ENCODE data around the gene TYSND1.
"Not testable (repeated sequence)": the region's sequence is repeated elsewhere in the genome, so short reads cannot be mapped to it uniquely, and the experiment has no call there.

The TYSND1 gene

DNA sequence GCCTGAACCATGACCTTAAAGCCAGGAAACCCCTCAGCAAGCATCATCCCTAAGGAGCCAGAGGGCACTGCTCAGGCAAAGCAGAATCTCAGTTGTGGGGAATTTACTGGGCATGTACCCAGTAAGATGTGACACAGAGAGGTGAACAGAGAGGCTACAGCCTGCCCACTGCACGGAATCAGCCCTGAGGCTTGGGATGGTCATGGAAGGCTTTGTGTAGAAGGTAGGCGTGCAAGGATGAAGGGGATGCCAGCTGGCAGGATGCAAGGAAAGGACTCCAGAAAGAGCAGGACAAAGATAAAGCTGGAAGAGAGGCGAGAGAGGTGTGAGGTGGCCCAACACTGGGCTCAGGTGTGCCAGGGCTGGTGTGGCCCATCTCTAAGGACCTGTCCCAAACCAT is 11.5 kb downstream of the TYSND1 start:
- DNase-seq (ENCODE audit: low read depth in 2 of 2), result no peak

DNA sequence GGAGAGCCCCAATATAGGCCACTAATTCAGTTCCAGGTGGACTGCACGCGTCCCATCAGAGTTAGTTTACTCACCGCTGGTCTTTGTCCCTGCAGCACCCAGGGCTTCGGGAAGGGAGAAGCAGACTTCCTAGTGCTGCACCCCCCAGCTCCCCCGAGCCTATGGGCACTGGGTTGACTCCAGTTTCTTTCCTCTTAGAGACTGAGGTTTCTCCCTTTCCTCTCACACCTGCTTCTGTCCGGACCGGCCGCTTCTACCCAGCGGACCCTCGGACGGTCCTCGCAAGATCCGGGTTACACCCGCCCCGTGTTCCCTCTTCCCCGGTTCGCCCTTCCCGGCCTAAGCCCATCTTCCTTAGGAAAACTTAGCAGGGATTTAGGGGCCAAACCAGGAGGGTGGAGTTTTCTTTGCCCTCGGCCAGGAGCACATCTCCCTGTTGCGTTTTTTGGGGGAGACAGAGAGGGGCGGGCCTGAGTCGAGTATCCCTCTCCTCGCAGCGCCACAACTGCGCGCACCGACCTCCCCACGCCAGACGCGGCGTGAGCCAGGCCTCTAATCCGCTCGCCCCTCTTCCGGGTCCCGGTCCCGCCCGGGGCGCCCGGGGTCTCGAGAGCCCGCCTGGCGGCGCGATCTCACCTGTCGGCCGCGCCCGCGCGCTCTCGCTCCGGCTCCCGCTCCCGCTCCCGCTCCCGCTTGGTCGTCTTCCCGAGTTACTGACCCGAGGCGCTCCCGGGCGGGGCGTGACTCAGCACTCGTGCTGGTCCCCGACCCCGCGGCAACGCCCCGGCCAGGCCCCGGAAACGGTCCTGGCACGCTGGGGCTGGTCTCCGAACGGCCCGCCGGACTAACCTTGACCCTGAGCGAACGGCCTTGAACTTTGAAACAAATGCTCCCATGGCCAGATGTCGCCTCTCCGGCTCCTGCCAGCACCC is 14.1 kb downstream of the TYSND1 start, which contains the start of gene AIFM2:
Gene AIFM2, minus strand, starts transcription at position 728 of the 932 bp plus-strand sequence. CDS start 8,741 bp downstream, outside the sequence.
- DNase-seq (ENCODE audit: low read depth in 2 of 2), result peak in 1 of 2 donors; percentile 26

DNA sequence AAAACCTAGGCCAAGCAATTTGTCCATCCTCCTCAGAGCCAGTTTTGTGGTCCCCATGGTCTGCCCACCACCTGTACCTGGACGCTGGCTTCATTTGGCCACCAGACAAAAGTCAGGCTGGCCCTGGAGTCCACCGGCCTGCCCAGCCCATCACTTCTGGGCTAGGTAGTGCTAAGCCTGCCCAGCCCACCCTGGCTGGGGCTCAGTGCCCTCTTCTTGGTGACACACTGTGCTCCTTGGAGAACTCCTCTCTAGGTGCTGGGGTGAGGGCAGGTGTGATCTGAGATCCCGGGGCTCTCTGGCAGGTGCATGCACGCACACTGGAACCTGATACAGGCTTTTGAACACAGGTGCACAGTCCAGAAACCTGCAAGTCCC is 15.0 kb downstream of the TYSND1 start:
- no peak for DNase-seq (ENCODE audit: low read depth in 2 of 2)

DNA sequence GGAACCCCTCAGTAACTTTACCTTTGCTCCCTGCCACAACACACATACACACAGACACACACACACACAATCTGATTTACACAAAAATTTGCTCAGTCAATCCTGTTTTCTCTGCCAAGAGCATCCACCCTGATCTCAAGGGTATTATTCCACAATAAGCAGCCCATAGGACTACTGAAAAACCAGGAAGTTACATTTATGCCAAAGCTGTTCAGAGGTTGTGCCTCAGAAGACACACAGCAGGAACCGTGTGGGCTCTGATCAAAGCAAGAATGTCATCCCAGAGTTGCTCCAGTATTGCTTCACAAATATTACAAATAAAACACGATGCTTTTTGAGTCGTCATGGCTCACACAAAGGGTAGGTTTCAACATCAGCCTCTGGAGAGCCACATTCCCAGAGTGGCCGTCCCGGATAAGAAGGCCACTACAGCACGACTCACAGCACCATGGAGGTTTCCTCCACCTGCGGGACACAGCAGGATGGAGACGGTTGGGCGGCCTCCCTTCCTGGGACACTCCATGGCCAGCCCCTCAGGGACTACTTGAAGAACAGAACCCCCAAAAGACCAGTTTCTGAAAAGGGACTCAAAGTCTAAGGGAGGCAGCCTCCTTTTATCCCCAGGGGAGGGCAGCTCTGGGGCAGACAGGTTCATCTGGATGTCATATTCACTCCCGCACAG is 15.5 kb downstream of the TYSND1 start:
- no peak for DNase-seq (ENCODE audit: low read depth in 2 of 2)

DNA sequence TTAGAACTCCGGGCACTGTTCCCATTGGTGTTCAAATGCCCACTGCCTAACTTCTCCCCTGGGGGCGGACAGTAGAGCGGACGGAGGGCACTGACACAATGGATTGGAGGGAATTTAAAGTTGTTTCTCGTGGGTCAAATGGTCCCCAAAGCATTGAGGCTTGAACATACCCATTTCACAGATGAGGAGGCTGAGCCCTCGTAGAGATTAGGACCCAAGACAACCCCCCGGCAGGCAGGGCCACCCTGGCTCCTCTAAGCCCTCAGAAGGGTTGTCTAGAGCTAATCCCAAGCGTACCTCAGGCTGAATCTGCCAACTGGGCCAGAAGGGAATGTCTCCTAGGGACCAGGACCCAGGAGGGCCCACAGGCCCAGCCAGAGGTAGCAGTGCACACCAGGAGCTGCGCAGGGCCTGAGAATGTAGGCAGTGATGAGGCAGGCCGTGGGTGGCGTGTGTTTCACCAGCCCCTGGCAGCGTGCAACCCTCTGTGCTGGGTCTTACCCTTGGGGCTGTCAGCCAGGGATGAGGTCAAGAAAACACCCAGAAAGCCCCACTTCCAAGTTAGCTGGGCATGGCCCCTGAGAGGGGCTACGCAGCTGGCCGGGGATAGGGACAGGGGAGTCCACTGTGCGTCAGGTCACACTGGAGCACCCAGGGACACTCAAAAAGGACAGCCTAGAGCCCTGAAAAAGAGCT is 19.7 kb downstream of the TYSND1 start:
- no peak for DNase-seq (ENCODE audit: low read depth in 2 of 2)

DNA sequence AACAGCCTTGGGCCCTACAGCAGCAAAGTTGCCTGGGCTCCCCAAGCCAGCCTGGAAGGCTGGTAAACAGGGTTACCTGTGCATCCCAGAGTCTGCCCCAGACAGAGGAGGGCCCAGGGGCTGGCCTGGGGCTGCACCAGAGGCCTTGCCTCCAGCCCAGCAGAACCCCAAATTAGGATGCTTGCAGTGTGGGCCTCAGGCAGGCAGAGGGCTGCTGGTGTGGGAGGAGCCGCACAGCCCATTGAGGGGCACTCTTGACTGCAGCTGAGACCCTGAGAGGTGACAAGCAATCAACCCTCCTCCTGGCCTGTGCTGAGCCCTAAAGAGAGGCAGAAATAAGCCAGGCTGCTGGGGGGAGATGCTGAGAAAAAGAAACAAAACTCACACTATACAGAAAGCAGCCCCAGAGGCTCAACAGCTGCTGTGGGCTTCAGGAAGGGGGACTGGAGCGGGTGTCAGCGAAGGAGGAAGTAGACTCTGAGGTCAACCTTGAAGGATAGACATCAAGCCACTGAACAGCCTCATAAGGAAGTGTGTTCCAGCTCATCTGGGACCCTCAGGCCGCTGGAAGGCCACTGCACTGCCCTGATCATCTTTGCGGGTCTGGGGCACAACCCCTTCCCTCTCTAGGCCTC is 20.5 kb downstream of the TYSND1 start:
- no peak for DNase-seq (ENCODE audit: low read depth in 2 of 2)

DNA sequence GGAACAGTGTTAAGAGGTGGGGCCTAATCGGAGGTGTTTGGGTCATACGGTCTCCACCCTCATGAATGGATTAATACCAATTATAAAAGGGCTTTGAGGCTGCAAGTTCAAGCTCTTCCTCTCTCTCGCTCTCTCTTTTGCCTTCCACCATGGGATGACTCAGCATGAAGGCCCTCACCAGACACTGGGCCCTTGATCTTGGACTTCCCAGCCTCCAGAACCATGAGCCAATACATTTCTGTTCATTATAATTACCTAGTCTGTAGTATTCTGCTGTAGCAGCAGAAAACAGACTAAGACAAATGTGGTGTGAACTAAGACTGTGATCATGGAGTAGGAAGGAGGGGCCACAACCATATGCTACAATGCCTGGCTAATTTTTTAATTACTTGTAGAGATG is 21.6 kb downstream of the TYSND1 start:
- DNase-seq (ENCODE audit: low read depth in 2 of 2), result no peak

DNA sequence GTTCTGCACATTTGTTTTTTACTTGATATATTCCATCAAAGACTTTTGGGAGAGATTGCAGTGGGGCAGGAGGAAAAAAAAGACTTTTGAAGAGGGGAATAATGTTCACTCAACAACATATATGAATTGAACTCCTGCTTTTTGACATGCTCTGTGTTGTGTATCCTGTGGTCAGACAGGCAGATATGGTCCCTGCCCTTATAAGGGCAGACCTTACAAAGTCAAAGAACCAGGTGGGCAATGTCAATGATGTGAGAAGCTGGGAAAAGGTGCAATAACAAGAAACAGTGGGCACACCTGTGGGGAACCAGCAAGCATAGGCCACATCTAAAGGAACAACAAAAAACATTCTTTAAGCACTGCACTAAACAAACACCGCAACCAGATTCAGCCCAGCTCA is 22.1 kb downstream of the TYSND1 start:
- DNase-seq (ENCODE audit: low read depth in 2 of 2), result no peak

DNA sequence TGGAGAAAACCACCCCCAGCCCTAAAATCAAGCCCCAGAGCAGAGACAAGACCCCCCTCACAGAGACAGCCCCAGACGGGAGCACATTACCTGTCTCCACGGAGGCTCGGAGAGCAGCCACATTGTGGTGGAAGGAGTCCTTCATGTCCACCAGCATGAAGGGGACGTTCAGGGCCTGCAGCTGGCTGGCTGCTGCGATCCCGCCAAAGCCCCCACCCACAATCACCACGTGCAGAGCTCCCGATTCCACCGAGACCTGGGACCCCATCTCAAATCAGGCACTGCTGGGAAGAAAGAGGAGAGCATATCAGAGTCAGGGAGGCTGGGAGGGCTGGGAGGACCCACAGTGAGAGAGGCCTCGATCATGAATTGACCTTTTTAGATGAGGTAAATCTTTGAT is 22.7 kb downstream of the TYSND1 start:
- no peak for DNase-seq (ENCODE audit: low read depth in 2 of 2)

DNA sequence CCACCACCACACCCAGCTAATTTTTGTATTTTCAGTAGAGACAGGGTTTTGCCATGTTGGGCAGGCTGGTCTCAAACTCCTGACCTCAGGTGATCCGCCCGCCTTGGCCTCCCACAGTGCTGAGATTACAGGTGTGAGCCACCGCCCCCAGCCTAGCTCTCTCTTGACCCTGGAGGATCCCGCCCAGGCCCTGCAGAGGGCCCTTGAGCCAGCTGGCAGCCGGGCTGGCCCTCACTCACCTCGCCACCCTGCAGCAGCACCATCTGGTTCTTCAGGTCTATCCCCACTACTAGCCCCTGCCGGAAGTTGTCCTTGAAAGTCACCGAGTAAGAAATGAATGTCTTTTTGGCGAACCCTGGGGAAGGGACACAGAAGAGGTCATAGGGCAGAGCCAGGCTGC is 23.3 kb downstream of the TYSND1 start:
- DNase-seq (ENCODE audit: low read depth in 2 of 2), result not testable (repeated sequence)

DNA sequence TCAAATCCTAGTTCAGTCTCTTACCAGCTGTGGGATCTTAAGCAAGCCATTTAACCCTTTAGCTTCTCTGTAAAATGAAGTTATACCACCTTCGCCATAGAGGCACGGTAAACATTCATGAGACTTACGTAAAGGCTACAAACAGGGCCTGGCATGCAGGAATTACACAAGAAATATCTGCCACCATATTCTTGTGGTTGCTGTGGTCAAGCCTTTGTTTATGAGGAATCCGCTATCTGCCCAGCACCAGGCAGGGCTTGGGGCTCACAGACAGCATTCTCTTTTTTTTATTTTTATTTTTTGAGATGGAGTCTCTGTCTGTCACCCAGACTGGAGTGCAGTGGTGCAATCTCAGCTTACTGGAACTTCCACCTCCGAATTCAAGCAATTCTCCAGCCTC is 23.8 kb downstream of the TYSND1 start:
- no peak for DNase-seq (ENCODE audit: low read depth in 2 of 2)

DNA sequence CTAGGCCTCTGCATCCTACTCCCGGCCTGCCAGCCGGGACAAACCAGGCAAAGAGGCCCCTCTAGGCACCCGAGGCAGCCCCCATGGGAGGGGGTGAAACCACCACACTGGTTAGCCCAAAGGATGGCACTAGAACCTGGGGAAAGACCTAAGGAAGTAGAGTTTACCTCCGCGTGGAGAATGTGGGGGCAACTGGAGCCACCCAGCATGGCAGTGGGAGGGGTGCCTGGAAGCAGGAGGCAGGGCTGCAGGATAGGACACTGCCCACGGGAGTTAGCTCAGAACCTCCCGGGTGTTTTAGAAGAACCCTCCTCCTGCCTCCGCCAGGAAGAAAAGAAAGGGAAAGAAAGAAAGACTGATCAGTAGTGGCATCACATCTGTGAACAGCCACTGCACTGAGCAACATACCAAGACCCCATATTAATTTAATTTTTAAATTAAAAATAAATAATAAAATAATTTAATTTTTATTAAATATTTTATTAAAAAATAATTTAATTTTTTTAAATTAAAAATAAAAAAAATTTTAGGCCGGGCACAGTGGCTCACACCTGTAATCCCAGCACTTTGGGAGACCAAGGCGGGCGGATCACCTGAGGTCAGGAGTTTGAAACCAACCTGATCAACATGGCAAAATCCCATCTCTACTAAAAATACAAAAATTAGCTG is 25.1 kb downstream of the TYSND1 start:
- DNase-seq (ENCODE audit: low read depth in 2 of 2), result no peak

DNA sequence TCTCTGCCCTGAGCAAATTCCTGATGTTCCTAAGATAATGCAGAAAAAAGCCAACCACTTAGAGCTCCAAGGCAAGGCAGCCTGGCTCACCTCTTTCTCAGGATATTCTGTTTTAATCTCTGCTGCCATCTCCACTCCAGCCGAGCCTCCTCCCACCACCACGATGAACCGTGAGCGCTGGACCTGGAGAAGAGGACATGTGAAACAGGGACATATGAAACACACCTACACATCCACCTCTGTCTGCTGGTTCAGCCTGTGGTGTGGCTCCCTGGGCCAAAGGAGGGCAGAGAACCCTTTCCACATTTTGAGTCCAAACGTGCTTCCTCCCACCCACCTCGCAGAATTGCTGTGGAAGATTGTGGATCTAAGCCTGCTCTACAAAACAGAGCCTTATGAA is 26.1 kb downstream of the TYSND1 start:
- no peak for DNase-seq (ENCODE audit: low read depth in 2 of 2)

DNA sequence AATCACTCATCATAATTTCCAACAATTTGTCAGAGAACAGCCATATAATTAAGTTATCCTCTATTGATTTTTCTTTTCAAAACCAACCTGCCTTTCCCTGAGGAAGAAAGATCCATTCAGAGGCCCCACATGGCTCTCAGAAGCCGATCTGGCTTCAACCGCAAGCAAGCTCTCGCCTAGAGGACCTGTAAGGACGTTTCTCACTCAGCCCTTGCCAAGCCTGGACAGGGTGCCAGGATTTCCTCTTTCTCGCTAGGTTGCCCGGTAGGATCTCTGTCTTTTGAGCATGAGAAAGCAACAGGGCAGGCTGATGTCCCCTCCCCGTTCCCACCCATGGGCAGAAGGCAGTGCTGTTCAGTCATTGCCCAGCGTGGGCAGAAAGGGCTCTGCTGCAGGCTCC is 26.9 kb downstream of the TYSND1 start:
- DNase-seq (ENCODE audit: low read depth in 2 of 2), result no peak

DNA sequence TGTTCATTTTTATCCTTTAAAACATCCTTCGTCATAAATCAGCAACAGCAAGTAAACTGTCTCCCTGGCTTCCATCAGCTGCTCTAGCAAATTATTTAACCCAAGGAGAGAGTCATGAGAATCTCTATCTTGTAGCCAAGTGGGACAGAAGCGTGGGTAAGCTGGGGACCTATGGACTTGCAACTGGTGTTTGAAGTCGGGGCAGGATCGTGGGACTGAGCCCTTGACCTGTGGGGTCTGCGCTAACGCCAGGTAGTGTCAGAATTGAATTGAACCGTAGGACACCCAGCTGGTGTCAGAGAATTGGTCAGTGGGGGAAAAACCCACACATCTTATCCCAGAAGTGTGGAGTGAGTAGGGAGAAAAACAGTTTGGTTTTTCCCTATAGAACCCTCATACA is 27.3 kb downstream of the TYSND1 start:
- DNase-seq (ENCODE audit: low read depth in 2 of 2), result no peak

DNA sequence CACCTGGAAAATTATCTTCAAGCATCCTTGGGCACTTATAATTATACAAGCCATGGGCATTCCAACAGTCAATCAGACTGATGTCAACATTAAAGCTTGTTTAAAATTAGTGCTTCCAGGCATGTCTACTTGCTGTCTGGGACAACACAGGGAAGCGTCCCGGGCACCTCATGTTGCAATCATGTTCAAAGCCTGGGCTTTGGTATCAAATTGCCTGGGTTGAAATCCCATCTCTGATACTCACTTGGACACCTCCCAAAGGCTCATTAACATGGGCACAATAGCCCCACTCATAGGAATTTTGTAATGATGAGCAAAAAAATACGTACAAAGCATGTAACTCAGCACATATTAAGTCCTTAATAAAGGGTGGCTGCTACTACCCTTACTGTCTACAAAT is 28.3 kb downstream of the TYSND1 start:
- DNase-seq (ENCODE audit: low read depth in 2 of 2), result no peak

DNA sequence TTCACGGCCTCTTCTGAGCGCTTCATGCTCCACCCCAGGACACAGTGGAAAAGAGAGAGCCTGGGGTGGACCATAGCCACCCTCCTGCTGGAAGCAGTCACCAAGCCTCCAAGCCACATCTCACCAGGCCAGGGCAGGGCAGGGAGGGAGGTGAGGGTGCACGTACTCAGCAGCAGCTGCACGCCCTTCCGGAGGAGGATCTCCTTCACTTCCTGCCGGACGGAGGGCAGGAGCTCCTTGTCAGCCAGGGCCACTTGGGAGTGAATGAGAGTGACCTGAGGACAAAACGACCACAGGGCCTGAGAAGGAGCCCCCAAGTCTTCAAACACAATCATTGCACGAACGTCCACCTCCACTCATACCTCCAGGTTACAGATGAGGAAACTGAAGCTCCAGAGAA is 28.9 kb downstream of the TYSND1 start:
- no peak for DNase-seq (ENCODE audit: low read depth in 2 of 2)

DNA sequence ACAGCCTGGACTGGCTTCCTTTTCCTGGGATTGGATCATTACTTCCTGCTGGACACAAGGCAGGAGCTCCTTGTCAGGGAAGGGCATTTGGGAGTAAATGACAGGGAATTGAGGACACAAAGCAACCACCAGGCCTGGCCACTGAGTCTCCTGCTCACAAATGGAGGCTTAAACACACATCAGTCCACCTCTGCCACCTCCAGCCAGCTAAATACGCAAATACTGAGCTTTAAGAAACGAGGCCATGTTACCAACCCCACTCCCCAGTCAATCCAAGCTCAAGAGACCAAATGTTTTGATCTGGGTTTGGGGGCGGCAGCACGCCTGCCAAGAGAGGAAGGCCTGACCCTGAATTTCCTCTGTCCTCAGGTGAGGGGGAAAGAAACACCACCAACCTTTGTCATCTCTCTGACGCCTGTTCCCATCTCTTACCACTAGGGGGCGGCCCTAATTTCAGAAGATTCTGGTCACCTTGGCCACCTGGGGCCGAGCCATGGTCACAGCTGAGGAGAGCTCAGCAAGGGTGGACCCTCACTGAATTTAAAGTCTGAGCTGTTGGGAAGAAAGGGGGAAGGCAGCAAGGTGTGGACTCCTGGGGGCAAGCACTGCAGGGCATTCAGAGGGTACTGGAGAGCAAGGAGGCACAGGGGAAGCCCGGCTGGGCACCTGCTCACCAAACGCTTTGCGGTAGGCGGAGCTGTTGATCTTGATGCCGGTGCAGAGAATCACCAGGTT is 30.4 kb downstream of the TYSND1 start:
- peak in 1 of 2 donors; percentile 9 for DNase-seq (ENCODE audit: low read depth in 2 of 2)

DNA sequence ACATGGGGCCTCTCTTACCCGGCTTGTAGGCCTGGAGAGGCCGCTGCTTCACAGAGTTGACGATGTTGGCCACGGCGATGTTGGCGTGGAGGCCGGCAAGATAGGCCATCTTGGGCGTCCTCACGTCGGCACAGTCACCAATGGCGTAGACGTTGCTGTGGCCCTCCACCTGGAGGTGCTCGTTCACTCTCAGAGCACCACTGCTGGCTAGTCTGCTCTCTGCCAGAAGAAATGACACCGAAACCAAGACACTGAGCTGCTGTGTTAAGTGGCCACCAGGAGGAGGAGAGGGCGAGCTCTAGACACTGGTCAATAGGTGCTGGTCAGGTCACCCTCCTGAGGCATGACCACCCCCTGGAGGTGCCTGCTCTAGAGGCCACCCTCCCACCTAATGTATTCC is 31.6 kb downstream of the TYSND1 start:
- no peak for DNase-seq (ENCODE audit: low read depth in 2 of 2)

DNA sequence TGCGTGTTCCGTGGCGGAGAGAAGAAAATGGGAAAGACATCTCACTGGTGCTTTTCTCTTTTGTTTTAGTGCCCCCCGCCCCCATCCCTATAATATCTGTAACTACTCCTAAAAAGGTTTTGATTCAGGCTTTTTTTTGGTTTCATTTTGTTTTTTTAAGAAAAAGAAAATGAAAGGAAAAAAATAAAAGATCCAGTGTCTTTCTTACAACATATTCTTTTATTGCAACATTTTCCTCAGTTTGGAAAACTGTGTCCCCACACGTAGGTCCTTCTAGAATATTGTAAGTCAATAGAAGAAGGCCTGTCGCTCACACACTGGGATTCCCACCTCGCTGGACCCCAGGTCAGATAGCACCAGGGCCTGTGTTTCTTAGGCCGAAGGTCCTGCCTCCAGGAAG is 34.4 kb downstream of the TYSND1 start:
- DNase-seq (ENCODE audit: low read depth in 2 of 2), result no peak

DNA sequence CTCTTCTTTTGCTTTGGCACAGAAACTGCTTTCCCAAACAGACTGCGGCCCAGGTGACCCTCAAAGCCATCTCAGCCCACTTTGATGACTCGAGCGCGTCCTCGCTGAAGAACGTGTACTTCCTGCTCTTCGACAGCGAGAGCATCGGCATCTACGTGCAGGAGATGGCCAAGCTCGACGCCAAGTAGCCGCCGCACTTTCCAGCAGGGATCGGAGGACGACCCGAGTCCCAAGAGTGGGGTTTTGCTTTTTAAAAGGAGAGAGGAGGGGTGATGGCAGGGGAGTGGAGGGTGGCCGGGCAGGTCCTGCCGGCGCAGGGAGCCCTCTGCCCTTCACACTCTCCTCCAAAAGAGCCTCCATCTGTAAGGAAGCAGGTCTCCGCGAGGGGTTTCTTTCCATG is 35.0 kb downstream of the TYSND1 start:
- DNase-seq (ENCODE audit: low read depth in 2 of 2), result no peak
